Body of pancreas (tissue), 4 donors: ENCODE results near the gene ASAP2.

Experiments used
- CTCF ChIP-seq, 7 experiments: fragments of 450-650 bp in 4 of 7; fragments of 200-600 bp in 3 of 7; sonication (generic) in 3 of 7; IDR thresholded peaks; one replicate each; pipeline ENCODE4 v1.5.1; 2016 to 2019; ENCODE audit warnings: antibody characterized with exemption in 7 of 7
- POLR2A ChIP-seq, 3 donors: fragments of 450-650 bp; IDR thresholded peaks; one replicate each; pipeline ENCODE4 v1.6.1; 2016; ENCODE audit warnings: antibody characterized with exemption in 3 of 3, mild to moderate bottlenecking in 2 of 3

GRCh38 chr2:9278439-9278838 is 71.8 kb downstream of the ASAP2 start:
- TF ChIP-seq CTCF (IDR thresholded peaks at IDR 0.05) (no peak), POLR2A (IDR thresholded peaks at IDR 0.05) (no peak)
